Heart left ventricle (tissue), 13 donors: ENCODE results near the gene CDHR3.

Experiments used
- POLR2A ChIP-seq, 2 donors: fragments of 450-650 bp; IDR thresholded peaks; one replicate each; pipeline ENCODE4 v1.6.1; 2017; ENCODE audit warnings: antibody characterized with exemption in 2 of 2, mild to moderate bottlenecking in 2 of 2, moderate library complexity in 2 of 2
- TF ChIP-seq, protein P1 (sequence below), 12 donors: fragments of 200-600 bp; sonication (generic) in 4 of 12; IDR thresholded peaks; one replicate each; pipeline versions ENCODE4 v1.5.0 to v1.8.0; 2018 to 2022; ENCODE audit warnings: antibody characterized with exemption in 12 of 12, mild to moderate bottlenecking in 5 of 12
- donor health status: ischemic (EF 13 %, LVEDD 7.1; RV severe dilation, severe dysfunction).
- donor health status: DM: no; HTN: yes; CAD: no.
- donor health status: DM: no; HTN: no; CAD: no.
- donor health status: ischemic (EF 25% LVEDD 6.9; RV normal size, moderate dysfunction).
- donor health status: ischemic (EF 25% LVEDD 5.7; RV mildly dilated, moderate dysfunction).
- donor health status: ischemic (EF 35%, LVEDD 5.7; RV mildly dilated, moderate dysfunction).
- donor health status: nonischemic (EF 11% LVEDD 7.7; RV severe dilation, severe dysfunction).
- donor health status: DM: yes; HTN: yes; CAD: no.
- donor health status: PGD.
- donor health status: ischemic (EF 29% LVEDD 5.4; RV normal size, mild dysfunction).
- donor health status: nonischemic (EF 23%, LVEDD 6.1; RV moderate dilation, normal function).

GRCh38 chr7:105980645-105981396 lies 17.8 kb downstream of the CDHR3 start:
- TF ChIP-seq, protein P1, sequence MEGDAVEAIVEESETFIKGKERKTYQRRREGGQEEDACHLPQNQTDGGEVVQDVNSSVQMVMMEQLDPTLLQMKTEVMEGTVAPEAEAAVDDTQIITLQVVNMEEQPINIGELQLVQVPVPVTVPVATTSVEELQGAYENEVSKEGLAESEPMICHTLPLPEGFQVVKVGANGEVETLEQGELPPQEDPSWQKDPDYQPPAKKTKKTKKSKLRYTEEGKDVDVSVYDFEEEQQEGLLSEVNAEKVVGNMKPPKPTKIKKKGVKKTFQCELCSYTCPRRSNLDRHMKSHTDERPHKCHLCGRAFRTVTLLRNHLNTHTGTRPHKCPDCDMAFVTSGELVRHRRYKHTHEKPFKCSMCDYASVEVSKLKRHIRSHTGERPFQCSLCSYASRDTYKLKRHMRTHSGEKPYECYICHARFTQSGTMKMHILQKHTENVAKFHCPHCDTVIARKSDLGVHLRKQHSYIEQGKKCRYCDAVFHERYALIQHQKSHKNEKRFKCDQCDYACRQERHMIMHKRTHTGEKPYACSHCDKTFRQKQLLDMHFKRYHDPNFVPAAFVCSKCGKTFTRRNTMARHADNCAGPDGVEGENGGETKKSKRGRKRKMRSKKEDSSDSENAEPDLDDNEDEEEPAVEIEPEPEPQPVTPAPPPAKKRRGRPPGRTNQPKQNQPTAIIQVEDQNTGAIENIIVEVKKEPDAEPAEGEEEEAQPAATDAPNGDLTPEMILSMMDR (IDR thresholded peaks at IDR 0.05): no peak
- TF ChIP-seq POLR2A (IDR thresholded peaks at IDR 0.05): no peak
